Activated naive CD8-positive, alpha-beta T cell treated with anti-CD3 and anti-CD28 coated beads, Interleukin-2, amount 50 U/mL, for 24 hours (primary cell): ENCODE data around the gene ALDH1A1.

Source experiments
- ATAC-seq: fragments of 150-1000 bp; cut with Tn5 transposase; one replicate; pipeline ENCODE4 v1.10.0; 2021
- DNase-seq: peaks from one replicate; pipeline ENCODE4 v3.0.0; 2021
- H3K27ac Mint-ChIP-seq: one replicate; pipeline ENCODE4 v1.8.0; 2021; ENCODE audit warnings: mild to moderate bottlenecking, mixed read lengths
- H3K27me3 Mint-ChIP-seq: one replicate; pipeline ENCODE4 v1.8.0; 2021; ENCODE audit warnings: mixed read lengths
- H3K36me3 Mint-ChIP-seq: one replicate; pipeline ENCODE4 v1.8.0; 2021; ENCODE audit warnings: low read depth, mixed read lengths
- H3K4me1 Mint-ChIP-seq: one replicate; pipeline ENCODE4 v1.8.0; 2021; ENCODE audit warnings: mixed read lengths
- H3K4me3 Mint-ChIP-seq: one replicate; pipeline ENCODE4 v1.8.0; 2021; ENCODE audit warnings: mild to moderate bottlenecking, moderate library complexity, mixed read lengths
- H3K9me3 Mint-ChIP-seq: one replicate; pipeline ENCODE4 v1.8.0; 2021; ENCODE audit warnings: mixed read lengths

The ALDH1A1 gene

GRCh38 chr9:72983512-72984225 lies 30.8 kb upstream of the ALDH1A1 start:
- no peaks in the 10 kb centered on the region for H3K4me1 Mint-ChIP-seq
- no peaks in the 10 kb centered on the region for H3K9me3 Mint-ChIP-seq
- no peak overlapping the region for H3K27ac Mint-ChIP-seq
- H3K36me3 Mint-ChIP-seq: no peaks in the 10 kb centered on the region
- DNase-seq (no peak), ATAC-seq (no peak)
- H3K27me3 Mint-ChIP-seq: peaks cover 2% of the 10 kb centered on the region
- no peak overlapping the region for H3K4me3 Mint-ChIP-seq

- no peaks in the 10 kb centered on the region for H3K9me3 Mint-ChIP-seq
- H3K27ac Mint-ChIP-seq: no peak overlapping the region
- no peak for ATAC-seq
Measured at GRCh38 chr9:72983056-72983455, 30.2 kb upstream of the ALDH1A1 start.

GRCh38 chr9:72982146-72982799 lies 29.4 kb upstream of the ALDH1A1 start:
- Mint-ChIP-seq H3K4me3 (no peak overlapping the region), H3K27me3 (peaks cover 2% of the 10 kb centered on the region), H3K9me3 (no peaks in the 10 kb centered on the region), H3K4me1 (no peaks in the 10 kb centered on the region), H3K27ac (no peak overlapping the region), H3K36me3 (no peaks in the 10 kb centered on the region)
- DNase-seq: no peak
- no peak for ATAC-seq

More at GRCh38 chr9:72983056-72983455, 30.2 kb upstream of the ALDH1A1 start:
- peaks cover 2% of the 10 kb centered on the region for H3K27me3 Mint-ChIP-seq
- no peak for DNase-seq
- no peaks in the 10 kb centered on the region for H3K4me1 Mint-ChIP-seq
- no peaks in the 10 kb centered on the region for H3K36me3 Mint-ChIP-seq
- H3K4me3 Mint-ChIP-seq: no peak overlapping the region

GRCh38 chr9:72981433-72981832 lies 28.6 kb upstream of the ALDH1A1 start:
- no peak for ATAC-seq

GRCh38 chr9:72980600-72981265 lies 27.9 kb upstream of the ALDH1A1 start:
- H3K9me3 Mint-ChIP-seq: no peaks in the 10 kb centered on the region
- no peaks in the 10 kb centered on the region for H3K36me3 Mint-ChIP-seq
- DNase-seq (no peak), ATAC-seq (no peak)
- H3K4me3 Mint-ChIP-seq: no peak overlapping the region
- no peak overlapping the region for H3K27ac Mint-ChIP-seq
- no peaks in the 10 kb centered on the region for H3K4me1 Mint-ChIP-seq
- H3K27me3 Mint-ChIP-seq: peaks cover 2% of the 10 kb centered on the region

More at GRCh38 chr9:72981433-72981832, 28.6 kb upstream of the ALDH1A1 start:
- Mint-ChIP-seq H3K27ac (no peak overlapping the region), H3K4me3 (no peak overlapping the region), H3K9me3 (no peaks in the 10 kb centered on the region), H3K36me3 (no peaks in the 10 kb centered on the region), H3K27me3 (peaks cover 2% of the 10 kb centered on the region), H3K4me1 (no peaks in the 10 kb centered on the region)
- DNase-seq: no peak

DNA sequence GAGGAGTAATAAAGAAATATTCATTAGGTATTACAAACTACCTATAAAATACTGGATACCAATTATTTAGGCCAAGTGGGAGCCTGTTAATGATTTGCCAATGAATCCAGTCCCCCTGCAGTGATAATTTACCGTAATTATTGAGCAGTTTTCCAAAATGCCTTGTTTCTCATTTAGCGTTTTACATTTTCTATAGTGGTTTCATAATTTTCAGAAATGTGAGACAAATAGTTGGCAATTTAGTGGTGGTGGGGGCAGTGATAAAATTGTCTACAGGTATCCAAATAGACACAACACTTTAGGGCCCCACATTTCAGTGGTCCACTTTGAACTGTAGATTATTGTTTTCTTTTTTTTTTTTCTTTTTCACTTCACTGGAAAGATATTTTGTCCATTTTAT lies 27.3 kb upstream of the ALDH1A1 start:
- no peak for ATAC-seq
- H3K4me3 Mint-ChIP-seq: no peak overlapping the region
- H3K4me1 Mint-ChIP-seq: no peaks in the 10 kb centered on the region
- DNase-seq: no peak
- no peaks in the 10 kb centered on the region for H3K36me3 Mint-ChIP-seq
- H3K9me3 Mint-ChIP-seq: no peaks in the 10 kb centered on the region
- H3K27ac Mint-ChIP-seq: no peak overlapping the region
- peaks cover 2% of the 10 kb centered on the region for H3K27me3 Mint-ChIP-seq

DNA sequence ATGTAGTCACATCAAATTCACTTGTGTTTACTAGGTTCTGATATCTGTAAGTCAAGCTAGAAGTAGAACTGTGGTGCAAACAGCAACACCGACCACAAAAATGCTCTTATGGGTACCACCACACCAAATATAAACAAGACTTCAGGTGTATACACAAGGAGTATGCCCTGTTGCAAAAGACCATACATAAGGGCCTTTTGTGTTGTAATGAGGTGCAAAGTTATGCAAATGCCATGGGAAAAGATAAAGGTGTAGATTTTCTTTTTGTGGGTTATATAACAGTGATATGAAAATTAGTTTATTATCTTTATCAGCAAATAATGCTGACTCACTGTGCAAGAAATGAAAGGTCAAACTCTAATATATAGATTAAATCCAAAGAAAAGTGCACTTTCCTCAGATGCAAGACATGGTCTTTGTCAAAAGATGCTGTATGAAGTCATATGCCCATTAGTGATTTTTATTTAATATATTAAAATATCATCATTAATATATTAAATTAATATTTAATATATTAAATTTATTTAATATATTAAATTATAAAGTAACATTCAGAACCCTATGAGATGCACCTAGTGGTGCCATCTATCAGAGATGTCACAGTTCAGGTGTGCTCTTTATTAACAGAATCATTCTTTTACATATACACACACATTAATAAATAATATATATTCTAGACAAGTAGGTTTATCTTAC lies 26.7 kb upstream of the ALDH1A1 start:
- H3K4me1 Mint-ChIP-seq: no peaks in the 10 kb centered on the region
- H3K9me3 Mint-ChIP-seq: no peaks in the 10 kb centered on the region
- peaks cover 2% of the 10 kb centered on the region for H3K27me3 Mint-ChIP-seq
- H3K27ac Mint-ChIP-seq: no peak overlapping the region
- H3K4me3 Mint-ChIP-seq: no peak overlapping the region
- H3K36me3 Mint-ChIP-seq: no peaks in the 10 kb centered on the region
- no peak for DNase-seq
- no peak for ATAC-seq

GRCh38 chr9:72978744-72979143 lies 25.9 kb upstream of the ALDH1A1 start:
- no peak for DNase-seq
- no peaks in the 10 kb centered on the region for H3K9me3 Mint-ChIP-seq
- no peak overlapping the region for H3K27ac Mint-ChIP-seq

DNA sequence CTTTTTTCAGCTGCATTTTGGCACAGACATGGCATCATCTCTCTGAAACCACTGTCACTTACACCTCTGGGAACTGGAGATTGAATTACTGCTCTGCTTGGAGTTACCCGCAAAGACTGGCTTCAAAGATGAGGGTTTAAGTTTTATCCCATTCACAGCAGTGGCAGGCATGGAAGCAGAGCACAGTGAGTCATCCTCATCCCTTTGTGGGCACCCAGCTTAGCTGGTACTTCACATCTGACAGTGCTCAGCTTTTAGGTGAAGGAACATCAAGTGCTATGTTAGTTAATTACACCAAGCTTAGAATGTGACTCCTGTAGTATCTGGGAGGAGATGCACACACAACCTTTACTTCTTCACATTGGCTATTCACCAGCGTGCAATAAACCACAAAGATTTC lies 24.8 kb upstream of the ALDH1A1 start:
- H3K27me3 Mint-ChIP-seq: peaks cover 2% of the 10 kb centered on the region
- no peaks in the 10 kb centered on the region for H3K9me3 Mint-ChIP-seq
- ATAC-seq (no peak), DNase-seq (no peak)
- no peaks in the 10 kb centered on the region for H3K4me1 Mint-ChIP-seq
- no peak overlapping the region for H3K27ac Mint-ChIP-seq
- no peaks in the 10 kb centered on the region for H3K36me3 Mint-ChIP-seq
- H3K4me3 Mint-ChIP-seq: no peak overlapping the region

More at GRCh38 chr9:72978744-72979143, 25.9 kb upstream of the ALDH1A1 start:
- ATAC-seq: no peak
- no peaks in the 10 kb centered on the region for H3K4me1 Mint-ChIP-seq
- H3K27me3 Mint-ChIP-seq: peaks cover 2% of the 10 kb centered on the region
- no peak overlapping the region for H3K4me3 Mint-ChIP-seq
- H3K36me3 Mint-ChIP-seq: no peaks in the 10 kb centered on the region

GRCh38 chr9:72974501-72974900 lies 21.6 kb upstream of the ALDH1A1 start:
- ATAC-seq: no peak

DNA sequence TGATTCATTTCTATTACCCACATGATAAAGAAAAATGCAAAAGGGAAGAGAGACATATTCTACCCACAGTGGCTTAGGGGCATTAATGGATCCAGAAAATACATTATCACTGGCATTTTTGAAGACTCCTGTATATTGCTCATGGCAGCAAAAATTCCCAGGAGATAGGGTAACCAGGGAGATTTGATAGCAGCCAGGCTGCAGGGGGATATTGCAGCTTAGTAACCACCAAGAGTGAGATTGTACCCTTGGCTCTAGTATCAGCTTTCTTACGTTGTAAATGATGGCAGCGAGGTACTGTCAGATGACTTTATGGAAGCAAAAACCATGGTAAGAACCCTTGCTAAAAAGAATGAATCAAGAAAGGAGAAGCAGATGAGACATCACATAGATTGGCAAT lies 19.8 kb upstream of the ALDH1A1 start:
- peaks cover 1% of the 10 kb centered on the region for H3K27me3 Mint-ChIP-seq
- no peak for DNase-seq
- no peak overlapping the region for H3K4me3 Mint-ChIP-seq

More at GRCh38 chr9:72974501-72974900, 21.6 kb upstream of the ALDH1A1 start:
- no peak for DNase-seq
- Mint-ChIP-seq H3K36me3 (no peaks in the 10 kb centered on the region), H3K4me1 (no peaks in the 10 kb centered on the region), H3K4me3 (no peak overlapping the region), H3K27ac (no peak overlapping the region), H3K9me3 (no peaks in the 10 kb centered on the region), H3K27me3 (peaks cover 1% of the 10 kb centered on the region)

DNA sequence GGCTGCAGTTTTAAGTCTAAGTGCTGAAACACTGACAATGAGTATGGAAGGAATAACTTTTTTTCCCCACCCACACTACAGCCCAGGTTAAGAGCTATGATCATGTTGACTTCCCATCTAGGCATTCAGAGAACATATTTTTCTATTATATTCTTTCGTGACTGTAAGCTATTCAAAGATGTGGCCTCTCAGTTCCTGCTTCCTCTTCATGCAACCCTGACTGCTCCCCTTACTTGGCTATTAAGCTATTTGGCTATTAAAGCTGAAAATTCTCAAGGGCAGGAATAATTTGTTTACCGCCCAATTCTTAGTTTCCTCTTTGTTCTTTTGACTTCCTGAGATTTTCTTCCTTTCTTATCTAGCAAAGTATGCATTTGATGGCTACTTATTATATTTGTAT lies 18.6 kb upstream of the ALDH1A1 start:
- H3K36me3 Mint-ChIP-seq: no peaks in the 10 kb centered on the region
- H3K9me3 Mint-ChIP-seq: no peaks in the 10 kb centered on the region
- H3K27me3 Mint-ChIP-seq: peaks cover 1% of the 10 kb centered on the region
- DNase-seq (no peak), ATAC-seq (no peak)
- H3K4me3 Mint-ChIP-seq: no peak overlapping the region
- no peaks in the 10 kb centered on the region for H3K4me1 Mint-ChIP-seq
- no peak overlapping the region for H3K27ac Mint-ChIP-seq

More for the DNA sequence above, 19.8 kb upstream of the ALDH1A1 start:
- Mint-ChIP-seq H3K4me1 (no peaks in the 10 kb centered on the region), H3K9me3 (no peaks in the 10 kb centered on the region), H3K27ac (no peak overlapping the region), H3K36me3 (no peaks in the 10 kb centered on the region)
- ATAC-seq: no peak

- no peak for DNase-seq
- H3K9me3 Mint-ChIP-seq: peaks cover 16% of the 10 kb centered on the region
Measured at GRCh38 chr9:72960446-72960845, 7.6 kb upstream of the ALDH1A1 start.

GRCh38 chr9:72958485-72959281 lies 5.8 kb upstream of the ALDH1A1 start:
- Mint-ChIP-seq H3K4me1 (no peaks in the 10 kb centered on the region), H3K36me3 (no peaks in the 10 kb centered on the region), H3K27me3 (no peaks in the 10 kb centered on the region), H3K27ac (no peak overlapping the region), H3K4me3 (no peak overlapping the region), H3K9me3 (peaks cover 16% of the 10 kb centered on the region)
- no peak for DNase-seq
- no peak for ATAC-seq

More at GRCh38 chr9:72960446-72960845, 7.6 kb upstream of the ALDH1A1 start:
- no peak overlapping the region for H3K4me3 Mint-ChIP-seq
- no peaks in the 10 kb centered on the region for H3K36me3 Mint-ChIP-seq
- no peak for ATAC-seq
- no peak overlapping the region for H3K27ac Mint-ChIP-seq
- no peaks in the 10 kb centered on the region for H3K4me1 Mint-ChIP-seq
- H3K27me3 Mint-ChIP-seq: peaks cover 3% of the 10 kb centered on the region
